Measurements from ENCODE around the gene C11orf97. TPM values are rescaled to one million over a fixed set of nuclear protein-coding genes. Genes with fewer than 3 reads are reported as not detected.

Gene C11orf97
- total and polyA plus RNA-seq, 2 donors (not counting 3 experiments of a cell fraction or from before 2014, with no cell fraction given) = not detected

GRCh38 chr11:94500181-94500580 is 12.1 kb upstream of the C11orf97 start:
- Histone ChIP-seq H3K9ac (replicated peaks; ENCODE audit: extremely low read depth, insufficient read depth, low read length) (no peak overlapping the region), H3K4me1 (ENCODE audit: control insufficient read depth, extremely low read depth, insufficient read depth, low read length) (no peaks in the 10 kb centered on the region), H3K9me3 (replicated peaks; ENCODE audit: control insufficient read depth, insufficient read depth, low read length) (no peaks in the 10 kb centered on the region), H3K4me3 (replicated peaks in 1 of 3; ENCODE audit: insufficient read depth in 1 of 3, low read depth in 1 of 3, low read length in 3 of 3) (no peak overlapping the region), H4K20me1 (replicated peaks; ENCODE audit: control insufficient read depth, extremely low read depth, insufficient read depth, low read length) (no peaks in the 10 kb centered on the region), H3K9me1 (replicated peaks; ENCODE audit: control insufficient read depth, extremely low read depth, insufficient read depth, low read length) (no peaks in the 10 kb centered on the region), H3K36me3 (ENCODE audit: control insufficient read depth in 2 of 2, extremely low read depth in 1 of 2, insufficient read depth in 2 of 2, low read length in 2 of 2) (peaks cover 3 to 5% of the 10 kb centered on the region in 2 experiments), H2AFZ (ENCODE audit: low read depth, low read length) (no peak overlapping the region), H3K27ac (ENCODE audit: insufficient read depth, low read depth, low read length) (no peak overlapping the region), H3K79me2 (ENCODE audit: control insufficient read depth, insufficient read depth, low read length) (peaks cover 1% of the 10 kb centered on the region), H3K27me3 (ENCODE audit: control insufficient read depth in 2 of 2, insufficient read depth in 2 of 2, low read length in 2 of 2) (no peaks in the 10 kb centered on the region), H3K4me2 (ENCODE audit: insufficient read depth, low read length) (no peak overlapping the region)
- ChIA-PET CTCF (no interaction called here), POLR2A (no interaction called here)
- intact Hi-C loops (cut with micrococcal nuclease) = loop anchor here (5.0 kb wide), 1 partner anchor 1268 kb away; no protein-coding TSS in a partner anchor
- dilution Hi-C loops (cut with MboI; ENCODE audit: extremely low pct_ligation_motif_present, low sequenced_read_pairs) = no loop called here
- TF ChIP-seq JUN (IDR thresholded peaks at IDR 0.05; ENCODE audit: borderline replicate concordance, insufficient read depth, insufficient read length, low read depth) = no peak
- no peak for TF ChIP-seq EZH2 (IDR thresholded peaks at IDR 0.05; ENCODE audit: borderline replicate concordance, low read depth, low read length, severe bottlenecking)
- no peak for TF ChIP-seq POLR2AphosphoS5 (IDR thresholded peaks at IDR 0.05; ENCODE audit: insufficient read depth, low read depth, low read length)
- TF ChIP-seq MAX (IDR thresholded peaks at IDR 0.05; ENCODE audit: insufficient read depth, insufficient read length) = no peak
- no peak for TF ChIP-seq CTCF (IDR thresholded peaks at IDR 0.05; ENCODE audit: extremely low read depth in 1 of 2, insufficient read depth in 1 of 2, low read depth in 1 of 2, low read length in 2 of 2)
- no peak for TF ChIP-seq POLR2A (IDR thresholded peaks at IDR 0.05; ENCODE audit: low read depth, low read length)
- TF ChIP-seq GATA2 (IDR thresholded peaks at IDR 0.05; ENCODE audit: insufficient read depth, insufficient read length, low read depth, low read length) = no peak
- no peak for TF ChIP-seq MYC (IDR thresholded peaks at IDR 0.05; ENCODE audit: low read depth, low read length)
- no peak for TF ChIP-seq FOS (IDR thresholded peaks at IDR 0.05; ENCODE audit: borderline replicate concordance, insufficient read depth, low read length)
- no TSS peak for BruUV-seq (replicated peaks)
- DNase-seq (ENCODE audit: low read depth, low spot score) = no peak
- no peak for FAIRE-seq
